Activated CD4-positive, CD25-positive, alpha-beta regulatory T cell (primary cell): ENCODE data around the gene NUDT2.
A peak's percentile ranks its signal among the peaks of the same experiment; 100 is the strongest.
"Not testable (repeated sequence)": the region's sequence is repeated elsewhere in the genome, so short reads cannot be mapped to it uniquely, and the experiment has no call there.

Source experiments
- DNase-seq, 4 experiments: peaks; one replicate each; lab custom pipeline; 2025; lab: John Stamatoyannopoulos, UW

Gene NUDT2

DNA sequence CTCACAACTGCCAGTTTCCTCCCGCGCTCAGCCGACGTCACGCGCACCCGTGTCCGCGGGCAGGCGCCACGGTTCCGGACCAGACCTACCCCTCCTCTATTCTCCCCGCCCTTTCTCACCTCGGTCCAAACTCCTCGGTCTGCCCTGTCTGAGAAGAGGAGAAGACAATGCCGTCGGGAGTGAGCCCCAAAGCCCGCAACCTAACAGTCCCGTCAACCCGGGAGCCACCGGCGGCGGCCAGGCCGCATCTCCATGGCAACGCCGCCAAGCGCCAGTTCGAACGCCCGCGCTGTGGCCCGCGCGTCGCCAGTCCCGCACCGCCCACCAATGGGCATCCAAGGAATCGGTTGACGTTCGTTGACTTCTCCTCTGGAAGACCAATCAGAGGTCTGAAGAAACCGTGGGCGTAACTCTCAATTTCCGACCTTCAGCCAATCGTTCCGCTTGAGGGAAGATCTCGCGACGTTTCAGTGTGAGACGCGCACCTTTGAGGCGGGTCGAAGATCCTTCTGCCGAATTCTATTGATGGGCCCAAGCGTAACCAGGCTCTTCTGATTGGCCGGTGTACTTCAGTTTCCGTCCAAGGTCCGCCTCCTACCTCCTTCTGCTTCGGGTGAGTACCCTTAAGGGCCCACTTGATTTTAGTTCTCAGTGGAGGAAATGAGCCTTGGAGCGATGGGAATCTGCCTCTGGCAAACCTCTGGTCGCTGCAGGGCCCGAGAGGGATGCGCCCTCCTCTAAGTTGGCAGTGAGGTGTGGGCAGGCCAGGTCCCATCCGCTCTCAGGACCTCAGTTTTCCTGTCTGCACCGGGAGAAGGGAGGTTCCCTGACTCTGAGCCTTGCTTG is at the start of gene NUDT2, which contains the start of gene KIF24:
NUDT2 (plus strand) TSS at position 583 of the 846 bp plus-strand sequence. CDS start 9,471 bp downstream, outside the sequence.
KIF24 (minus strand) TSS at position 282 of the 846 bp plus-strand sequence. CDS start 17,922 bp downstream, outside the sequence.
- peak; percentile 82 to 91 (median 89) for DNase-seq

- DNase-seq = no peak
Observed at GRCh38 chr9:34282096-34282495, 47.3 kb upstream of the NUDT2 start.

- no peak for DNase-seq
Observed at GRCh38 chr9:34289159-34289558, 40.2 kb upstream of the NUDT2 start.

DNA sequence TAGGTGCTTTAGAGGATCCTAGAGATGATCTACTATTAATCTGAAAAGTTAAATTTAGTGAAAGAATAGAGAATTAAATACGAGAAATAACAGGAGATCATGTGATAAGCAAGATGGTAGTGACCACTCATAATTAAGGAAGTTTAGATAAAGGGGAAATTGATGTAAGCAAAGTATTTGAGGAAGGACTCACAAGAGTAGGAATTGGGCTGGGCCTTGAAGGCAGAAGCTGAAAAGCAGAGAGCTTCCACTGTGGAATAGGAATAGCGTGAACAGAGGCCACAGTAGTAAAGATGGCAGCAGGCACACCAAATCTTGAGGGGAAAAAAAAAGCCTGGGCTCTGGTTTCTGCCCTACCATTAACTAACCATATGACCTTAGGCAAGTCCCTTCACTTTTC is 38.3 kb upstream of the NUDT2 start:
- no peak for DNase-seq

DNA sequence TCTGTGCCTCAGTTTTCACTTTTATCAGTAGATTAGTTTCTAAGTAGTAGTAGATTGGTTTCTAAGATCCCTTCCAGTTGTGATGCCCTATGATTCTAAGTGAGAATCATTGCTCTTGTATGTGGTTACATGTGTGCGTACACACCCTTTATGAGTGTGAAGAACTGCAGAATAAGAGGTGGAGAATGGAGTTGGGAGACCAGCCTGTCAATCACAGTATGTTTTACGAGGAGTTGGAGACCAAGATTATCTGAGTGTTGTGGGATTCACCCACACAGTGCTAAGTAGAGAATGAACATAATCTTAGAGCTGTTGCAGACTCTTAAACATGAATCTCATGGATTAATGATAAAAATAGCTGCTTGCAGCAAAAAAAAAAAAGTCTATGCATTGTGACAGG is 37.9 kb upstream of the NUDT2 start:
- no peak for DNase-seq

DNA sequence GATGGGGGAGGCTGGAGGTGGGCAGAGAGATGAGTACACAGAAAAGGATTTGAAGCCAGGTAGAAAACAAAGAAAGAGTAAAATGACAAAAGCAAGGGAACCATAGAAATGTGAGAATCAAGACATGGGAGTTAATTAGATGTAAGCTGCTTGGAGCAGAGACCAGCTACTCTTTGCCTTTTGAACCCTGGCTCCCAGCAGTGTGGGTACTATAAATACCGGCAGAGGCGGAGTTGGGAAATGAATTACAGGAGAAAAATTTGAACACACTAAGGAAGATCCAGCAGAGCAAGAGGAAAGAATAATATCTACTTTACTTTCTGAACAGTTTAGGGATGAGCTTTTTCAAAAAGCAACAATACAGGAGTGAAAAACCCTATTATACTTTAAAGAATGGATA is 36.8 kb upstream of the NUDT2 start:
- DNase-seq = no peak

DNA sequence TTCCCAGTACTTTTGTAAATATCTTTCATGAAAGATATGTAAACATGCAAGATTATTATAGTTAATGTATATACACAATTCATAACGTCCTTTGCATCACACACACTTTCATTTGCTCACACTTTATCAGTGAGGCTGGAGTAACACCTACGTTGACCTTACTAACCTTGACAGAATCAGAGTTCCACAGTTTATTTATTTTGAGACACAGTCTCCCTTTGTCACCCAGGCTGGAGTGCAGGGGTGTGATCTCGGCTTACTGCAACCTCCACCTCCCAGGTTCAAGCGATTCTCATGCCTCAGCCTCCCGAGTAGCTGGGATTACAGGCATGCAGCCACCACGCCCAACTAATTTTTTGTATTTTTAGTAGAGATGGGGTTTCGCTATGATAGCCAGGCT is 28.3 kb upstream of the NUDT2 start:
- not testable (repeated sequence) for DNase-seq

- not testable (repeated sequence) for DNase-seq
Observed at GRCh38 chr9:34308316-34308715, 21.1 kb upstream of the NUDT2 start.

GRCh38 chr9:34310215-34310614 is 19.2 kb upstream of the NUDT2 start:
- no peak for DNase-seq

- no peak for DNase-seq
Observed at GRCh38 chr9:34311499-34312185, 17.7 kb upstream of the NUDT2 start.

DNA sequence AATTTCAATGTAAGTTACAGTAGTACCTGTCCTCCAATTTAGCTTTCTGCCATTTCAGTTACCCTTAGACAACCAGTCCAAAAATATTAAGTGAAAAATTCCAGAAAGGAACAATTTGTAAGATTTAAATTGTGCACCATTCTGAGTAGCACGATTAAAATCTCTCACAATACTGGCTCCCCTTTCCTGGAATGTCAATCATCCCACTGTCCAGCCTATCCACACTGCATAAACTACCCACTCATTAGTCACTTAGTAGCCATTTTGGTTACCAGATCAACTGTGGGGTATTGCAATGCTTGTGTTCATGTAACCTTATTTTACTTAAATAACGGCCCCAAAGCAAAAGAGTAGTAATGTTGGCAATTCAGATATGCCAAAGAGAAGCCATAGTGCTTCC is 11.9 kb upstream of the NUDT2 start:
- no peak for DNase-seq

DNA sequence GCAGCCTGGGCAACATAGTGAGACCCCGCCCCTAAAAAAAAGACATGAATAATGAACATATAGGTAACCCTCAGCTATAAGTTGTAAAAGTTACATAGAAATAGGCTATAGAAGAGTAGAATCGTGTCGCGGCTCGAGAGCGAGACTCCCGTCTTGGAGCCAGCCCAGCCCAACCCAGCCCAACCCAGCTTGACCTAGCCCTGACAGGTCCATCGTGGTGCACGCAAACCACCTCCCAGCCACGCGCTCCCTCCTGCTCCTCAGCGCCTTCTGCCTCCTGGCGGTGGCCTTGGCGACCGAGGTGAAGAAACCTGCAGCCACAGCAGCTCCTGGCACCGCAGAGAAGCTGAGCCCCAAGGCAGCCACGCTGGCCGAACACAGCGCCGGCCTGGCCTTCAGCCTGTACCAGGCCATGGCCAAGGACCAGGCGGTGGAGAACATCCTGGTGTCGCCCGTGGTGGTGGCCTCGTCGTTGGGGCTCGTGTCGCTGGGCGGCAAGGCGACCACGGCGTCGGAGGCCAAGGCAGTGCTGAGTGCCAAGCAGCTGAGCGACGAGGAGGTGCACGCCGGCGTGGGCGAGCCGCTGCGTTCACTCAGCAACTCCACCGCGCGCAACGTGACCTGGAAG is 11.1 kb upstream of the NUDT2 start:
- no peak for DNase-seq

- no peak for DNase-seq
Observed at GRCh38 chr9:34321451-34321850, 7.9 kb upstream of the NUDT2 start.

- no peak for DNase-seq
Observed at GRCh38 chr9:34322899-34323591, 6.3 kb upstream of the NUDT2 start.

GRCh38 chr9:34326690-34327089 is 2.7 kb upstream of the NUDT2 start:
- no peak for DNase-seq

- no peak for DNase-seq
Observed at GRCh38 chr9:34328500-34328986, 826 bp upstream of the NUDT2 start.

DNA sequence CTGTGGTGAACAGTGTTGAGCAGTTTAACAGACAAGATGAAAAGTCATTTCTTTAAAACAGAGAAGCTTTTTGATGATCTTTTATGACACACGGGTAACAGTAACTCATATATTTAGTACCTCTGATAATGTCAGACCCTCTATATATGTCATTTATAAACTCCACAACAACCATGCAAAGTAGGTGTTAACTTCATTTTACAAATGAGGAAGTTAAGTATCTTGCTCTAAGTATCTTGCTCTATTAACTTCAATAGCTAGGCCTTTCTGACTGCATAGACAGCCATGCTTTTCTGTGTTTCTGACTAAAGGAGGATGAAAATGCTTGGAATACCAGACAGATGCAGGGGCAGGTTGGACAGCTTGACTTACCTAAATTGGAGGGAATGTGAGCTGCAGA is 1.8 kb downstream of the NUDT2 start:
- no peak for DNase-seq

- DNase-seq = no peak
Observed at GRCh38 chr9:34332076-34332964, 3.0 kb downstream of the NUDT2 start.

DNA sequence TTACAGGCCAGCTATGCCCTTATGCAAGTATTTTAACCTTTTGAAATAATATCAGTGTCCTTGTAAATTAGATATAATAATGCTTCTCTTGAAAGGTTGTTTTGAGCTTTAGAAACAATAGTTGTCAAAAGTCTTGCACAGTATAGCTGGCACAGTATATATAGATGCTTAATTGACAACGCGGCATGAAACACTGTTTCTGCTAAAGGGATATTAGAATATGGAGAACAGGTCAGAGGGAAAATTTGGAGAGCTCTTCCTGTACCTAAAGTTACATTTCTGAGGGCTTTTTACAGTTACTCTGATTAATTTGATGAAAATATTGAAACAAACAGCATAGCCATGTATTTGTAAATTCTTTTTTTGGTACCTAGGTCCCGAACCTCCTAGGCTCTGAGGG is 4.5 kb downstream of the NUDT2 start:
- no peak for DNase-seq

DNA sequence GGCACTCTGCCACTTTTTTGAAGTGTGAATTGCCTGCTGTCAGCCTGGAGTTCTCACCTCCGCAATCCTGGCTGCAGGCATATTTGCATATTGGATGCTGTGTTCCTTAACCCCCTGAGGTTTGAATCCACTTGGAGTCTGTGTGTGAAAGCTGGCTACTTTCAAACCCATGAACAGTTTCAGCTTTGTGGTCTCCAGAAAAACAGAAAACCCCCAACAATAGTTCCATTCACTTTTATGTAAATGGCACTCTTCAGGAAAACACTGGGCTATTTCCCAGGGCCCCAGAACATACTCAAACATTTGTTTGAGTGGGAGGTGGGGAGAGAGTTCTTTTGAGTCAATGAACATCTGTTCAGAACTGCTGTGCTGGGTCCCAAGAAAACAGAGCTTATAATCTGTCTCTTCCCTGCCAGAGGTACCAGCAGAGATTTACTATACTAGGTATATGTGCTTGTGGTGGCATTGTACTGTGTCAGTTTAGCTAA is 5.0 kb downstream of the NUDT2 start:
- DNase-seq = no peak

GRCh38 chr9:34334916-34335315 is 5.5 kb downstream of the NUDT2 start:
- DNase-seq = no peak
